ENCODE measurements around the gene SBDS.
"Not testable (repeated sequence)": the region's sequence is repeated elsewhere in the genome, so short reads cannot be mapped to it uniquely, and the experiment has no call there.

SBDS gene

GRCh38 chr7:66995050-66995776 lies at the start of gene SBDS:
Gene SBDS (minus strand): TSS chr7:66995586. CDS start chr7:66995417, 169 bp downstream.
- DNase-seq = peak; percentile 99

- peak; percentile 4 for DNase-seq
Measured at GRCh38 chr7:67043559-67043930, 48.2 kb upstream of the SBDS start.

- peak; percentile 81 for DNase-seq
Measured at GRCh38 chr7:67042781-67043558, 47.6 kb upstream of the SBDS start.

- DNase-seq = not testable (repeated sequence)
Measured at GRCh38 chr7:67040832-67041231, 45.4 kb upstream of the SBDS start.

- DNase-seq = not testable (repeated sequence)
Measured at GRCh38 chr7:67036432-67037395, 41.3 kb upstream of the SBDS start.

- no peak for DNase-seq
Measured at GRCh38 chr7:67033251-67033650, 37.9 kb upstream of the SBDS start.

GRCh38 chr7:67031685-67032084 lies 36.3 kb upstream of the SBDS start:
- not testable (repeated sequence) for DNase-seq

- peak; percentile 80 for DNase-seq
Measured at GRCh38 chr7:67025459-67025858, 30.1 kb upstream of the SBDS start.

GRCh38 chr7:67022511-67022910 lies 27.1 kb upstream of the SBDS start:
- DNase-seq = no peak

GRCh38 chr7:67021260-67021659 lies 25.9 kb upstream of the SBDS start:
- DNase-seq = no peak

GRCh38 chr7:67019562-67020390 lies 24.4 kb upstream of the SBDS start:
- peak; percentile 73 for DNase-seq

GRCh38 chr7:67018940-67019339 lies 23.6 kb upstream of the SBDS start:
- no peak for DNase-seq

- not testable (repeated sequence) for DNase-seq
Measured at GRCh38 chr7:67017971-67018370, 22.6 kb upstream of the SBDS start.

GRCh38 chr7:67014076-67014622 lies 18.8 kb upstream of the SBDS start:
- DNase-seq = not testable (repeated sequence)

- DNase-seq = not testable (repeated sequence)
Measured at GRCh38 chr7:67009677-67010076, 14.3 kb upstream of the SBDS start.

- DNase-seq = no peak
Measured at GRCh38 chr7:67008260-67008659, 12.9 kb upstream of the SBDS start.

GRCh38 chr7:67006965-67007364 lies 11.6 kb upstream of the SBDS start:
- DNase-seq = no peak

- DNase-seq = not testable (repeated sequence)
Measured at GRCh38 chr7:67004145-67004544, 8.8 kb upstream of the SBDS start.

GRCh38 chr7:67000601-67001258 lies 5.3 kb upstream of the SBDS start:
- peak; percentile 30 for DNase-seq

GRCh38 chr7:66996444-66997191 lies 1.2 kb upstream of the SBDS start, which contains the start of gene TYW1:
Gene TYW1 (plus strand): TSS chr7:66996833. CDS start chr7:66996979, 146 bp downstream.
- peak; percentile 98 for DNase-seq
